K562 (cell line): Measurements from ENCODE around the gene MOK. TPM values are rescaled to one million over a fixed set of nuclear protein-coding genes. Genes with fewer than 3 reads are reported as not detected.

Source experiments
- ADNP ChIP-seq: fragments of 200-800 bp; sonication (Bioruptor generic); IDR thresholded peaks from 2 replicates; pipeline ENCODE4 v1.6.1; 2016; ENCODE audit warnings: missing genetic modification characterization, missing compliant biosample characterization
- ARID1B ChIP-seq: fragments of 450-650 bp; IDR thresholded peaks from 2 replicates; pipeline ENCODE4 v1.6.1; 2016; ENCODE audit warnings: antibody characterized with exemption, mild to moderate bottlenecking, inconsistent platforms
- ATF1 ChIP-seq, 2 experiments: fragments of 450-650 bp in 1 of 2; IDR thresholded peaks; 2 replicates each; pipeline ENCODE4 v1.6.1; 2016; ENCODE audit warnings: missing compliant biosample characterization in 1 of 2, missing genetic modification characterization in 1 of 2
- CCNT2 ChIP-seq: IDR thresholded peaks from 2 replicates; pipeline ENCODE4 v1.6.1; 2011; ENCODE audit warnings: borderline replicate concordance, low read depth, mild to moderate bottlenecking, moderate library complexity, mixed read lengths, low read length; ENCODE audit not compliant: insufficient read length; ENCODE audit errors: extremely low read depth
- HCFC1 ChIP-seq: IDR thresholded peaks from 2 replicates; pipeline ENCODE4 v1.6.1; 2012; ENCODE audit warnings: low read depth, low read length, improper control_type of control experiment
- JUND ChIP-seq, 2 experiments: IDR thresholded peaks; 2 replicates in 1 of 2; 3 replicates in 1 of 2; pipeline ENCODE4 v1.6.1; 2011; ENCODE audit warnings: borderline replicate concordance in 2 of 2, low read depth in 2 of 2, low read length in 2 of 2, improper control_type of control experiment in 1 of 2, missing biosample characterization in 1 of 2, missing genetic modification characterization in 1 of 2, missing genetic modification reagents in 1 of 2
- MTA1 ChIP-seq: fragments of 450-650 bp; IDR thresholded peaks from 2 replicates; pipeline ENCODE4 v1.6.1; 2017; ENCODE audit warnings: borderline replicate concordance
- NONO ChIP-seq, 2 experiments: fragments of 200-400 bp in 1 of 2; fragments of 450-650 bp in 1 of 2; formaldehyde crosslinking in 1 of 2; IDR thresholded peaks; 2 replicates each; pipeline ENCODE4 v1.6.1; 2017; ENCODE audit warnings: low read depth in 2 of 2, mild to moderate bottlenecking in 2 of 2, moderate library complexity in 2 of 2, low read length in 1 of 2
- POLR2AphosphoS5 ChIP-seq: IDR thresholded peaks from 2 replicates; pipeline ENCODE4 v1.6.1; 2011; ENCODE audit warnings: mild to moderate bottlenecking, low read depth, low read length, moderate library complexity; ENCODE audit not compliant: control insufficient read depth, insufficient read depth
- SIN3B ChIP-seq: fragments of 450-650 bp; IDR thresholded peaks from 2 replicates; pipeline ENCODE4 v1.6.1; 2017; ENCODE audit warnings: low read depth, mild to moderate bottlenecking, moderate library complexity
- ZNF436 ChIP-seq: fragments of 250-450, 450-650 bp; sonication (Bioruptor Pico); formaldehyde crosslinking; IDR thresholded peaks from 2 replicates; pipeline ENCODE4 v1.7.0; 2020; ENCODE audit warnings: mild to moderate bottlenecking
- polyA plus RNA-seq, 8 experiments: library from polyadenylated mRNA; depleted of rRNA in 4 of 8; stranded (reverse) in 5 of 8; unstranded in 3 of 8; fragments of >200 nt; fragmentation: Nextera tagmentation in 2 of 8; fragmentation: Illumina TruSeq in 1 of 8; extraction: Ambion mirVana in 2 of 8; extraction: Trizol in 1 of 8; gene quantifications; 2 replicates each; pipeline versions ENCODE4 v1.2.1 to v1.2.3, GENCODE V29; 2011 to 2014; ENCODE audit warnings: inconsistent platforms in 1 of 8, missing spikeins in 1 of 8
- total RNA-seq, 7 experiments: library from RNA; depleted of rRNA in 6 of 7; stranded (reverse); fragments of >200 nt in 6 of 7; fragmentation: Illumina TruSeq in 2 of 7; extraction: Trizol in 2 of 7; gene quantifications; 2 replicates each; pipeline versions ENCODE4 v1.2.1 to v1.2.3, GENCODE V29; 2011 to 2021; ENCODE audit warnings: low replicate concordance in 1 of 7
- TF ChIP-seq, protein P1 (sequence below): fragments of 250-450 bp; sonication (Bioruptor Pico); IDR thresholded peaks from 2 replicates; pipeline ENCODE4 v1.4.0; 2020
- TF ChIP-seq, protein P2 (sequence below): IDR thresholded peaks from 3 replicates; pipeline ENCODE4 v1.6.1; 2011; ENCODE audit warnings: borderline replicate concordance, mild to moderate bottlenecking, moderate library complexity; ENCODE audit not compliant: insufficient read length; ENCODE audit errors: extremely low read depth

Gene MOK
- total and polyA plus RNA-seq, 9 of the 15 experiments (the other 6 are each of a cell fraction or from before 2014, with no cell fraction given) = 1.3 to 8.4 (median 5.3) TPM

DNA sequence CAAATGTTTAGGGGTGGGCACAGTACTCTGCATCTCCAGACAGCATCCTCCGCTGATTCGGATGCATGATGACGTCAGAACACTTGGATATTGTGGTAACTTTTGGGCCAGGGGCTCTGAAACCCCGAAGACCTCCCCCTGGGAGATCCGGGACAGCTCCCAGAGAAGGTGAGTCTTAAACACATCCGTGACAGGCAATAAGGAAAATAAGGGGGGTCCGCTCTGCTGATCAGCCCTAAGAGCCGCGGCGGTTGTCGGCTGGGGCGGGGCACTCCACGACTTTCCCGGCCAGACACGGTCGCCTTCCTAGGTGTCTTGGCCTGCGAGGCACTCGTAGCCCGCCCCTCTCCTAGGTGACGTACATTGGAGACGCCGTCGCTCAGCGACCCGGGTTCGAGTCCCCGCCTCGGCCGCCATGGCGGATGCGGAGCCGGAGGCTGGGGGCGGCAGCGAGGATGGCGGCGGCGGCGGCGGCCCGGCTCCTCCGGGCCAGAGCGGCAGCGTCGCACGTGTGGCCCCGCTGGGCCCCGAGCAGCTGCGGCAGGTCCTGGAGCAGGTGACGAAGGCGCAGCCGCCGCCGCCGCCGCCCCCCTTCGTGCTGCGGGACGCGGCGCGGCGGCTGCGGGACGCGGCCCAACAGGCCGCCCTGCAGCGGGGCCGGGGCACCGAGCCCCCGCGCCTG lies 14.5 kb upstream of the MOK start, which contains the start of gene ZNF839 (continued):
- TF ChIP-seq JUND (IDR thresholded peaks at IDR 0.05; ENCODE audit: borderline replicate concordance, low read depth, low read length) (peak; percentile 38; the same call in 1 of the 2 replicates), JUND (tag; IDR thresholded peaks at IDR 0.05; ENCODE audit: borderline replicate concordance, low read depth, low read length) (peak; percentile 54; the same call in 2 of the 3 replicates), SIN3B (peak; percentile 95), HCFC1 (peak; percentile 81), NONO (IDR thresholded peaks at IDR 0.05; ENCODE audit: low read depth in 2 of 2, low read length in 1 of 2) (peak; percentile 30 to 47; a peak in 1 of 4 replicates), POLR2AphosphoS5 (0 out of 2 replicates have a peak, but pooled peaks have one; percentile 47), MTA1 (peak; percentile 90), ZNF436 (no peak), ATF1 (CRISPR knock-in tag; IDR thresholded peaks at IDR 0.05) (peak; percentile 67), ATF1 (tag; IDR thresholded peaks at IDR 0.05) (peak; percentile 97), CCNT2 (peak; percentile 48), ADNP (tag) (peak; percentile 68), ARID1B (0 out of 2 replicates have a peak, but pooled peaks have one; percentile 10)
- TF ChIP-seq, protein P1, sequence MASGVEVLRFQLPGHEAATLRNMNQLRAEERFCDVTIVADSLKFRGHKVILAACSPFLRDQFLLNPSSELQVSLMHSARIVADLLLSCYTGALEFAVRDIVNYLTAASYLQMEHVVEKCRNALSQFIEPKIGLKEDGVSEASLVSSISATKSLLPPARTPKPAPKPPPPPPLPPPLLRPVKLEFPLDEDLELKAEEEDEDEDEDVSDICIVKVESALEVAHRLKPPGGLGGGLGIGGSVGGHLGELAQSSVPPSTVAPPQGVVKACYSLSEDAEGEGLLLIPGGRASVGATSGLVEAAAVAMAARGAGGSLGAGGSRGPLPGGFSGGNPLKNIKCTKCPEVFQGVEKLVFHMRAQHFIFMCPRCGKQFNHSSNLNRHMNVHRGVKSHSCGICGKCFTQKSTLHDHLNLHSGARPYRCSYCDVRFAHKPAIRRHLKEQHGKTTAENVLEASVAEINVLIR (CRISPR knock-in tag) = peak; percentile 89
- TF ChIP-seq, protein P2, sequence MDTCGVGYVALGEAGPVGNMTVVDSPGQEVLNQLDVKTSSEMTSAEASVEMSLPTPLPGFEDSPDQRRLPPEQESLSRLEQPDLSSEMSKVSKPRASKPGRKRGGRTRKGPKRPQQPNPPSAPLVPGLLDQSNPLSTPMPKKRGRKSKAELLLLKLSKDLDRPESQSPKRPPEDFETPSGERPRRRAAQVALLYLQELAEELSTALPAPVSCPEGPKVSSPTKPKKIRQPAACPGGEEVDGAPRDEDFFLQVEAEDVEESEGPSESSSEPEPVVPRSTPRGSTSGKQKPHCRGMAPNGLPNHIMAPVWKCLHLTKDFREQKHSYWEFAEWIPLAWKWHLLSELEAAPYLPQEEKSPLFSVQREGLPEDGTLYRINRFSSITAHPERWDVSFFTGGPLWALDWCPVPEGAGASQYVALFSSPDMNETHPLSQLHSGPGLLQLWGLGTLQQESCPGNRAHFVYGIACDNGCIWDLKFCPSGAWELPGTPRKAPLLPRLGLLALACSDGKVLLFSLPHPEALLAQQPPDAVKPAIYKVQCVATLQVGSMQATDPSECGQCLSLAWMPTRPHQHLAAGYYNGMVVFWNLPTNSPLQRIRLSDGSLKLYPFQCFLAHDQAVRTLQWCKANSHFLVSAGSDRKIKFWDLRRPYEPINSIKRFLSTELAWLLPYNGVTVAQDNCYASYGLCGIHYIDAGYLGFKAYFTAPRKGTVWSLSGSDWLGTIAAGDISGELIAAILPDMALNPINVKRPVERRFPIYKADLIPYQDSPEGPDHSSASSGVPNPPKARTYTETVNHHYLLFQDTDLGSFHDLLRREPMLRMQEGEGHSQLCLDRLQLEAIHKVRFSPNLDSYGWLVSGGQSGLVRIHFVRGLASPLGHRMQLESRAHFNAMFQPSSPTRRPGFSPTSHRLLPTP = peak; percentile 97
